Activated T-helper 17 cell treated with anti-CD3 and anti-CD28 coated beads, Interleukin-2, amount 50 U/mL, for 72 hours (primary cell): ENCODE data around the gene DERA. TPM values are rescaled to one million over a fixed set of nuclear protein-coding genes. Genes with fewer than 3 reads are reported as not detected.
"Not testable (repeated sequence)": the region's sequence is repeated elsewhere in the genome, so short reads cannot be mapped to it uniquely, and the experiment has no call there.

ENCODE experiments used
- ATAC-seq: fragments of 150-1000 bp; cut with Tn5 transposase; replicated peaks from 2 replicates; pipeline ENCODE4 v1.10.0; 2021; ENCODE audit warnings: mild to moderate bottlenecking, moderate library complexity
- H3K27ac Mint-ChIP-seq: one replicate; pipeline ENCODE4 v1.8.0; 2022; ENCODE audit warnings: mixed read lengths
- H3K27me3 Mint-ChIP-seq: one replicate; pipeline ENCODE4 v1.8.0; 2022; ENCODE audit warnings: mixed read lengths
- H3K36me3 Mint-ChIP-seq: one replicate; pipeline ENCODE4 v1.8.0; 2022; ENCODE audit warnings: low read depth, mild to moderate bottlenecking, mixed read lengths
- H3K4me1 Mint-ChIP-seq: one replicate; pipeline ENCODE4 v1.8.0; 2022; ENCODE audit warnings: mixed read lengths
- H3K4me3 Mint-ChIP-seq: one replicate; pipeline ENCODE4 v1.8.0; 2022; ENCODE audit warnings: mild to moderate bottlenecking, mixed read lengths
- H3K9me3 Mint-ChIP-seq: one replicate; pipeline ENCODE4 v1.8.0; 2022; ENCODE audit warnings: mixed read lengths
- total RNA-seq, 2 donors: library from RNA; stranded (reverse); gene quantifications; one replicate each; pipeline ENCODE4 v1.2.3, GENCODE V29; 2022

DERA gene
- total RNA-seq, 2 donors from 2014 or later: 19.2 to 26.1 TPM

- Mint-ChIP-seq H3K27ac (peak overlapping the region; percentile 33), H3K36me3 (peaks cover 100% of the 10 kb centered on the region), H3K4me1 (peaks cover 43% of the 10 kb centered on the region)
Measured at GRCh38 chr12:15887043-15887817, 23.9 kb upstream of the DERA start.

DNA sequence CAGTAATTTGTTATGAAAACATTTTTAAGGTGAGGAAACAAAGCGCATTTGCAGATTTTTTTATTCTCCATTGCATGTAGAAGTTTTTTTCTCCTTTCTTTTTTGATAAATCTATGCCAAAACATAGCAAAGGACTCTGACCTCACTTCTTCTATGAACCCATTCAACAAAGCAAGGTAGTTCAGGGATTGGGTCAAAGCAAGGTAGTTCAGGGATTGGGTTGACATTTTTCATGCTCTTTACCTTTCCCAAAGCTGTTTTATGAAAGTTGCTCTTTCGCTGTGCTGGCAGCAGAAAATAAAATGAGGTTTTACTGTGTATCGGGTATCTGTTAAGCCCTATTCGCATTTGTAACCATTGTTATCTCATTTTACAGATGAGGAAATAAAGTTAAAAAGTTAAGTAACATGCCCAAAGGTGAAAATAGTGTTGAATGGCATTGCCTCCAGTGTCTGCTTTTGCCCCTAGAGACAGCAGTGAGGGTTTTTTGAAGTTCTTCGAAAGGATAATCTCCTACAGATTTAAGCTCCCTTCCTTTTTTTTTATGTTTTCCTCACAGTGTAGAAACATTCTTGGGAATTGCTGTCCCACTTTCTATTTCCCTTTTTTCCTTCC lies 18.4 kb upstream of the DERA start:
- Mint-ChIP-seq H3K4me3 (no peak overlapping the region), H3K27me3 (no peaks in the 10 kb centered on the region), H3K4me1 (peaks cover 6% of the 10 kb centered on the region), H3K9me3 (no peaks in the 10 kb centered on the region), H3K27ac (no peak overlapping the region), H3K36me3 (peaks cover 96% of the 10 kb centered on the region)
- ATAC-seq: no peak

More at GRCh38 chr12:15887043-15887817, 23.9 kb upstream of the DERA start:
- H3K4me3 Mint-ChIP-seq: peak overlapping the region; percentile 10
- no peak for ATAC-seq
- H3K9me3 Mint-ChIP-seq: no peaks in the 10 kb centered on the region
- no peaks in the 10 kb centered on the region for H3K27me3 Mint-ChIP-seq

DNA sequence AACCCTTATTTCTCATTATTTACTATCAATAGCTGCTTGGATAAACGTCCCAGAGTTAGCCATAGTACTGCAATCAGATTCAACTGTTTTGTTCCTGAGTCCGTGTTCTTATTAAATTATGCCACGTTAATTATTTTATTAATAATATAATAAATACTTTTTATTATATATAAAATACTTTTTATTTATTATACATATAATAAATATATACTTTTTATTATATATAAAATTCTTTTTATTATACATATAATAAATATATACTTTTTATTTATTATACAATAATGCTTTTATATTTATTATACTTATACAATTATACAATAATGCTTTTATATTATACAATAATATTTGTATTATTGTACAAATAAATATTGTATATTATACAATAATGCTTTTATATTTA lies 17.9 kb upstream of the DERA start:
- Mint-ChIP-seq H3K27me3 (no peaks in the 10 kb centered on the region), H3K27ac (no peak overlapping the region), H3K9me3 (no peaks in the 10 kb centered on the region), H3K4me1 (peaks cover 2% of the 10 kb centered on the region), H3K4me3 (no peak overlapping the region), H3K36me3 (peaks cover 96% of the 10 kb centered on the region)
- ATAC-seq: no peak

- Mint-ChIP-seq H3K27me3 (no peaks in the 10 kb centered on the region), H3K9me3 (no peaks in the 10 kb centered on the region), H3K36me3 (peaks cover 63% of the 10 kb centered on the region), H3K4me3 (no peak overlapping the region), H3K27ac (no peak overlapping the region), H3K4me1 (no peaks in the 10 kb centered on the region)
- ATAC-seq: no peak
Measured at GRCh38 chr12:15896867-15897266, 14.3 kb upstream of the DERA start.

DNA sequence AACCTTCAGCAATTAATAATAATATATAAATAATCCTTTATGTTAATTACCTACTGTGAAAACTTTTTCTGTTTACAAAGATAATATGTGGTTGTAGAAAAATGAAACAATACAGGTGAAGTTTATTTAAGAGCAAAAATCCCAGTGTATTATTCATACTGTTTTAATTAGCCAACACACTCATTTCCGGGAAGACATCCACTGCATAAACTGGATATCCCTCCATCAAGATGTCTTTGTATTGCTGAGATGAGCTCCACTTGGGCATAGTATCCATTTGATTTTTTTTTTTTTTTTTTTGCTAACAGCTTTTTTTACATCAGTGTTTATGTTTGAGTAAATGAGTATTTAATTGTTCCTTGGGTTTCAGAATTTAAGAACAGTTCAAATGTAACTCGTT lies 13.7 kb upstream of the DERA start:
- H3K4me1 Mint-ChIP-seq: no peaks in the 10 kb centered on the region

DNA sequence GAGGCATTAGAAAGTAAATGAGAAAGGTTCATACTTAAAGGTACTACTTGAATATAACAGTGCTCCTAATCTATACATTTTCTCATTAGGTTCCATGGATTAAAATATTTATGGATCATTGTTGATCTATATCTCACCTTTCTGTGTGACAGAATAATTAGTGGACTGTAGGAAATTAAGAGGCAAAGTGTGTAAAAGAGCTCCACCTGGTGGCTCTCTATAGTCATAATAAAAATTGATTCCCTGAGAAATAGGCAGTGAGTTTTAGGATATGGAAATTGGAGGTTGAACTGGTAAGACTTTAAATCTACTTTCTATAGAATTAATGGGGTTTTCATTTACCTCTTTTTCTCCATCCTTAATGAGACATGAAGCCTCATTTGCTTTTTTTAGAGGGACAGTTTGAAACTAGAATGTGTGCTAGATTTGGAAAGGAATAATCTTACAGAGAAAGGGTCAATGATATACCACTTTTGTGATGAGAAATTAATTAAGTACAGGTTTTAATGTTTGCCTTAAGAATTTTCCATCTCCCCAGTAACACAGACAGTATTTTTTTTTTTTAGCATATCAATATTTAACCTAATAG lies 11.8 kb upstream of the DERA start:
- H3K27me3 Mint-ChIP-seq: no peaks in the 10 kb centered on the region
- peaks cover 42% of the 10 kb centered on the region for H3K36me3 Mint-ChIP-seq
- H3K27ac Mint-ChIP-seq: peak overlapping the region; percentile 9
- no peaks in the 10 kb centered on the region for H3K9me3 Mint-ChIP-seq
- H3K4me3 Mint-ChIP-seq: no peak overlapping the region
- H3K4me1 Mint-ChIP-seq: no peaks in the 10 kb centered on the region
- no peak for ATAC-seq

More for the DNA sequence above, 13.7 kb upstream of the DERA start:
- no peaks in the 10 kb centered on the region for H3K27me3 Mint-ChIP-seq
- H3K9me3 Mint-ChIP-seq: no peaks in the 10 kb centered on the region
- peaks cover 58% of the 10 kb centered on the region for H3K36me3 Mint-ChIP-seq
- no peak for ATAC-seq
- no peak overlapping the region for H3K4me3 Mint-ChIP-seq
- H3K27ac Mint-ChIP-seq: no peak overlapping the region

GRCh38 chr12:15904378-15904920 lies 6.7 kb upstream of the DERA start:
- Mint-ChIP-seq H3K9me3 (no peaks in the 10 kb centered on the region), H3K27me3 (no peaks in the 10 kb centered on the region)

DNA sequence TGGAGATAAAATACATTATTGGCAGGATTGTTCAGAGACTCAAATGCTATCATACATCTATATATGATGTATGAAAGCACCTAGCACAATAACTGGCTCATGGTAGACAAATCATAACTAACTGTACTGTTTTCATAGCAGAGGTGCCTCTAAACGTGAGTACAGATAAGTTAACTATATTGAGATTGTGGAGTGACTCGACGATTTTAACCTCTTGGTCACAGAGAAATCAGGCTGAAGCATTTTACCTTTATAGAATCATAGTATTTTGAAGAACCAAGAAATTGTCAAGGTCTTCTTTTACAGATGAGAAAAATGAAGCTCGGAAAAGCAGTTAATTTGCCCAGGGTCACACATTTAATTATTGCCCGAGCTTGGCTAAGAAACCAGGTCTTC lies 666 bp upstream of the DERA start:
- H3K9me3 Mint-ChIP-seq: no peaks in the 10 kb centered on the region
- H3K4me1 Mint-ChIP-seq: no peaks in the 10 kb centered on the region
- no peaks in the 10 kb centered on the region for H3K27me3 Mint-ChIP-seq
- peak overlapping the region; percentile 92 for H3K27ac Mint-ChIP-seq
- H3K36me3 Mint-ChIP-seq: no peaks in the 10 kb centered on the region
- no peak for ATAC-seq
- peak overlapping the region; percentile 95 for H3K4me3 Mint-ChIP-seq

More at GRCh38 chr12:15904378-15904920, 6.7 kb upstream of the DERA start:
- H3K4me3 Mint-ChIP-seq: no peak overlapping the region
- no peak overlapping the region for H3K27ac Mint-ChIP-seq
- no peaks in the 10 kb centered on the region for H3K4me1 Mint-ChIP-seq
- H3K36me3 Mint-ChIP-seq: no peaks in the 10 kb centered on the region
- no peak for ATAC-seq

DNA sequence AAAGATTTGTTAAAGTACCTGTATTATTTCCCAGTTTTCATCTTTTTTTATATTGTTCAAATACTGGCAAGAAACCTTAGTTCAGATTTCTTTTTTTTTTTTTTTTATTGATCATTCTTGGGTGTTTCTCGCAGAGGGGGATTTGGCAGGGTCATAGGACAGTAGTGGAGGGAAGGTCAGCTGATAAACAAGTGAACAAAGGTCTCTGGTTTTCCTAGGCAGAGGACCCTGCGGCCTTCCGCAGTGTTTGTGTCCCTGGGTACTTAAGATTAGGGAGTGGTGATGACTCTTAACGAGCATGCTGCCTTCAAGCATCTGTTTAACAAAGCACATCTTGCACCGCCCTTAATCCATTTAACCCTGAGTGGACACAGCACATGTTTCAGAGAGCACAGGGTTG lies 799 bp downstream of the DERA start:
- Mint-ChIP-seq H3K27ac (peak overlapping the region; percentile 92), H3K4me3 (peak overlapping the region; percentile 95)
- not testable (repeated sequence) for H3K9me3 Mint-ChIP-seq, ATAC-seq, H3K36me3 Mint-ChIP-seq, H3K4me1 Mint-ChIP-seq, H3K27me3 Mint-ChIP-seq

GRCh38 chr12:15914131-15914530 lies 3.0 kb downstream of the DERA start:
- H3K4me3 Mint-ChIP-seq, ATAC-seq, H3K9me3 Mint-ChIP-seq, H3K27ac Mint-ChIP-seq, H3K4me1 Mint-ChIP-seq, H3K36me3 Mint-ChIP-seq, H3K27me3 Mint-ChIP-seq: not testable (repeated sequence)

DNA sequence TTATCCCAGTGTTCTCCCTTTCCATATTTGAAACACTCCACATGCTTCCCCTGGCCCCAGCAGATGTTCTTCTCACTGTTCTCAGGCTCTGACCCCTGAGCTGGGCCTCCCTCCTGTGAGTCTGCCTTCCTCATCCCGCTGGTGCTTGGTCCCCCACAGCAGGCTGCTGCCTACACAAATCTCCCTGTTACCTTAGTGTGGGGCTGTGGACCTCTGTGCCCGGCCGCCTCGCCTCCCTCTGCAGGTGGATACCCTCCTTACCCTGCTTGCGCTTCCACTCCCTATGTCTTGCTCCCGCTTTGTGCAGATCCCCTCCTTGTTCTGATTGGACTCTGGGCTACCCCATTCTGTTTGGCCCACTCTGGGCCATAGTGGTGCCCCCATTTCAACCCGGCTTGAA lies 6.9 kb downstream of the DERA start:
- Mint-ChIP-seq H3K4me1 (peaks cover 4% of the 10 kb centered on the region), H3K36me3 (no peaks in the 10 kb centered on the region), H3K4me3 (no peak overlapping the region), H3K27ac (no peak overlapping the region), H3K9me3 (no peaks in the 10 kb centered on the region), H3K27me3 (no peaks in the 10 kb centered on the region)
- no peak for ATAC-seq

DNA sequence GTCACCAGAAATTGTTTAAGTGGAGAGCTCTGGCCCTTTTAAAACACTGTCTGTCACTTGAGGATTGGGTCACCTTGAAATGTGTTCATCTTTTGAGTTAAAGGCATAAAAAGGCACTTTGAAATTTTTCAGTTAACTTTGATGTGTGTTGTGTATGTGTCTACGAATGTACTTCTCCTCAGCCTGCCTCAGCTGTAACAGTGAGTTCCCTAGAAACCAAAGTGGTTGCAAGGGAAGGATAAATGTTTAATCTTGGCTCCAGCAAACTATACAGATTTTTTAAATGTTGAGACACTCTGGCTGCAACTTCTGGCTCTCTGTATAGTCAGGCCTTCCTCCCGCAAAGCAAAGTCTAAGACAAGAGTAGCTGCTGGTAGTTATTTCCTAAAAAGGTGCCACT lies 8.3 kb downstream of the DERA start:
- peaks cover 4% of the 10 kb centered on the region for H3K4me1 Mint-ChIP-seq
- no peak overlapping the region for H3K4me3 Mint-ChIP-seq
- no peak for ATAC-seq
- H3K36me3 Mint-ChIP-seq: no peaks in the 10 kb centered on the region
- no peaks in the 10 kb centered on the region for H3K27me3 Mint-ChIP-seq
- no peak overlapping the region for H3K27ac Mint-ChIP-seq
- H3K9me3 Mint-ChIP-seq: no peaks in the 10 kb centered on the region

DNA sequence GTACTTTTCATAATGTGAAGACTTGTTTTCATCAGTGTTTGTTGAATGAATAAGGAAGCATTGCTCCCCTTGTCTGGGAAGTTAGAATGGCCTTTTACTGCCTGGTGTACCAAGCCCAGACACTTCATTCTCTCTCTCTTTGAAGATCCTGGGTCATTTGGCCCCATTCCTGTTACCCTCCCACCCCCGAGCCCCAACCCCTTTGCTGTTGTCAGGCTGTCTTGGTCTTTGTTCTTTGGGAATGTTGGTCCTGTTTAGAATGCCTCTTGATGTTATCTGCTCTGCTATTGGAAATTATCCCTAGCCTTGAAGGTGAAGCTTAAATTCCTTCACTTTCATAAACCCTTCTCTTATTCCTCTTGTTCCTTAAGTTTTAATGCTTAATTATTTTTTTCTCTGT lies 13.8 kb downstream of the DERA start:
- Mint-ChIP-seq H3K27ac (no peak overlapping the region), H3K4me3 (no peak overlapping the region), H3K27me3 (no peaks in the 10 kb centered on the region), H3K9me3 (no peaks in the 10 kb centered on the region), H3K36me3 (no peaks in the 10 kb centered on the region), H3K4me1 (peaks cover 11% of the 10 kb centered on the region)
- ATAC-seq: no peak

DNA sequence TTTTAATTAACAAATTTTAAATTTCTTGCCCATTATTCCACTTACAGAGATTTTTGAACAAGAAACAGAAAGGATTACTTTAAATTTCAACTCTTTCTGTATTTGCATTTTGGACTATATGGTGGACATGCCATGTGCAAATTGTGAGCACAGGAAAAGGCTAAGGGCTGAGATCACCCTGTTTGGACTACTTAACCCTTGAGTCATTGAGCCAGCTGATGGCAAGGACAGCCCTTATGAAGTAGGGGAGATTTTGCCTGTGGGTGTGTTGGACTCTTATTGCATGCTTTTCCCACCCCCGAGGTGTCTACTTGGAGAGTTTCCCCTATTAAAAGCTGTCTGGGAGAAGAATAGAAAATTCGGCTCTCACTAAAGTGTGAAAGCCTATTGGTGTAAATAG lies 17.2 kb downstream of the DERA start:
- Mint-ChIP-seq H3K4me3 (no peak overlapping the region), H3K36me3 (no peaks in the 10 kb centered on the region), H3K27me3 (no peaks in the 10 kb centered on the region), H3K4me1 (peaks cover 7% of the 10 kb centered on the region), H3K27ac (no peak overlapping the region), H3K9me3 (no peaks in the 10 kb centered on the region)
- ATAC-seq: no peak
